ENCODE data around the gene TCF7L1. TPM values are rescaled to one million over a fixed set of nuclear protein-coding genes. Genes with fewer than 3 reads are reported as not detected.

Gene TCF7L1
- total RNA-seq, 1 donor from 2014 or later = 6.6 TPM

DNA sequence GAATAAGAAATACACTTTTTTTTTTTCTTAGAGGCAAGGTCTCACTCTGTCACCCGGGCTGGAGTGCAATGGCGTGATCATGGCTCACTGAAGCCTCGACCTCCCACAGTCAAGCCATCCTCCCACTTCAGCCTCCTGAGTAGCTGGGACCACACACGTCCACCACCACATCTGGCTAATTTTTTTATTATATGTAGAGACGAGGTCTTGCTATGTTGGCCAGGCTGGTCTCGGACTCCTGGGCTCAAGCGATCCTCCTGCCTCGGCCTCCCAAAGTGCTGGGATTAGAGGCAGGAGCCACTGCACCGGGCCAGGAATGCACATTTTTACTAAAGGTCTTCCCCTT, 192.2 kb downstream of the TCF7L1 start:
- peaks cover 4% of the 10 kb centered on the region for H3K27me3 Mint-ChIP-seq (ENCODE audit: unreplicated experiment)
- no peak overlapping the region for H3K27ac Mint-ChIP-seq (ENCODE audit: unreplicated experiment)
- peaks cover 8% of the 10 kb centered on the region for H3K9me3 Mint-ChIP-seq (ENCODE audit: unreplicated experiment)
- peaks cover 23% of the 10 kb centered on the region for H3K4me1 Mint-ChIP-seq (ENCODE audit: low read depth, unreplicated experiment)
- TF ChIP-seq, protein P1, sequence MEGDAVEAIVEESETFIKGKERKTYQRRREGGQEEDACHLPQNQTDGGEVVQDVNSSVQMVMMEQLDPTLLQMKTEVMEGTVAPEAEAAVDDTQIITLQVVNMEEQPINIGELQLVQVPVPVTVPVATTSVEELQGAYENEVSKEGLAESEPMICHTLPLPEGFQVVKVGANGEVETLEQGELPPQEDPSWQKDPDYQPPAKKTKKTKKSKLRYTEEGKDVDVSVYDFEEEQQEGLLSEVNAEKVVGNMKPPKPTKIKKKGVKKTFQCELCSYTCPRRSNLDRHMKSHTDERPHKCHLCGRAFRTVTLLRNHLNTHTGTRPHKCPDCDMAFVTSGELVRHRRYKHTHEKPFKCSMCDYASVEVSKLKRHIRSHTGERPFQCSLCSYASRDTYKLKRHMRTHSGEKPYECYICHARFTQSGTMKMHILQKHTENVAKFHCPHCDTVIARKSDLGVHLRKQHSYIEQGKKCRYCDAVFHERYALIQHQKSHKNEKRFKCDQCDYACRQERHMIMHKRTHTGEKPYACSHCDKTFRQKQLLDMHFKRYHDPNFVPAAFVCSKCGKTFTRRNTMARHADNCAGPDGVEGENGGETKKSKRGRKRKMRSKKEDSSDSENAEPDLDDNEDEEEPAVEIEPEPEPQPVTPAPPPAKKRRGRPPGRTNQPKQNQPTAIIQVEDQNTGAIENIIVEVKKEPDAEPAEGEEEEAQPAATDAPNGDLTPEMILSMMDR (IDR thresholded peaks at IDR 0.05; ENCODE audit: partially characterized antibody, unreplicated experiment) = no peak
- peaks cover 9% of the 10 kb centered on the region for H3K36me3 Mint-ChIP-seq (ENCODE audit: unreplicated experiment)
- peak overlapping the region; percentile 99 for H3K4me3 Mint-ChIP-seq (ENCODE audit: unreplicated experiment)
- DNase-seq = no peak

- no peak for DNase-seq
- H3K4me3 Mint-ChIP-seq (ENCODE audit: unreplicated experiment) = peak overlapping the region; percentile 99
- H3K9me3 Mint-ChIP-seq (ENCODE audit: unreplicated experiment) = peaks cover 8% of the 10 kb centered on the region
- H3K36me3 Mint-ChIP-seq (ENCODE audit: unreplicated experiment) = peaks cover 3% of the 10 kb centered on the region
- peaks cover 22% of the 10 kb centered on the region for H3K4me1 Mint-ChIP-seq (ENCODE audit: low read depth, unreplicated experiment)
- H3K27ac Mint-ChIP-seq (ENCODE audit: unreplicated experiment) = no peak overlapping the region
- H3K27me3 Mint-ChIP-seq (ENCODE audit: unreplicated experiment) = peaks cover 4% of the 10 kb centered on the region
- TF ChIP-seq, protein P1 (IDR thresholded peaks at IDR 0.05; ENCODE audit: partially characterized antibody, unreplicated experiment) = no peak
Measured at GRCh38 chr2:85326406-85327159, 193.4 kb downstream of the TCF7L1 start.

- DNase-seq = peak; percentile 39
- Mint-ChIP-seq H3K36me3 (ENCODE audit: unreplicated experiment) (peaks cover 3% of the 10 kb centered on the region), H3K4me1 (ENCODE audit: low read depth, unreplicated experiment) (peaks cover 22% of the 10 kb centered on the region)
Measured at GRCh38 chr2:85327160-85327821, 194.1 kb downstream of the TCF7L1 start.

GRCh38 chr2:85327822-85328617, 194.8 kb downstream of the TCF7L1 start, which contains the start of gene TGOLN2:
Gene TGOLN2 (minus strand): TSS chr2:85327989. CDS start chr2:85327962, 27 bp downstream.
- Mint-ChIP-seq H3K9me3 (ENCODE audit: unreplicated experiment) (peaks cover 5% of the 10 kb centered on the region), H3K36me3 (ENCODE audit: unreplicated experiment) (peaks cover 3% of the 10 kb centered on the region), H3K27ac (ENCODE audit: unreplicated experiment) (peak within 1 kb of the TSS; percentile 99), H3K4me1 (ENCODE audit: low read depth, unreplicated experiment) (peaks cover 22% of the 10 kb centered on the region), H3K27me3 (ENCODE audit: unreplicated experiment) (peaks cover 5% of the 10 kb centered on the region), H3K4me3 (ENCODE audit: unreplicated experiment) (peak within 1 kb of the TSS; percentile 99)
- TF ChIP-seq, protein P1 (IDR thresholded peaks at IDR 0.05; ENCODE audit: partially characterized antibody, unreplicated experiment) = no peak
- peak; percentile 93 for DNase-seq

More at GRCh38 chr2:85327160-85327821, 194.1 kb downstream of the TCF7L1 start:
- TF ChIP-seq, protein P1 (IDR thresholded peaks at IDR 0.05; ENCODE audit: partially characterized antibody, unreplicated experiment) = no peak
- H3K27ac Mint-ChIP-seq (ENCODE audit: unreplicated experiment) = peak overlapping the region; percentile 99
- peak overlapping the region; percentile 99 for H3K4me3 Mint-ChIP-seq (ENCODE audit: unreplicated experiment)
- peaks cover 5% of the 10 kb centered on the region for H3K27me3 Mint-ChIP-seq (ENCODE audit: unreplicated experiment)
- peaks cover 8% of the 10 kb centered on the region for H3K9me3 Mint-ChIP-seq (ENCODE audit: unreplicated experiment)

Measured in glutamatergic neuron (in vitro differentiated cells).